Measurements from ENCODE around the gene RAB24. TPM values are rescaled to one million over a fixed set of nuclear protein-coding genes. Genes with fewer than 3 reads are reported as not detected.
"Not testable (repeated sequence)": the region's sequence is repeated elsewhere in the genome, so short reads cannot be mapped to it uniquely, and the experiment has no call there.

The RAB24 gene
- total RNA-seq, 1 experiment from 2014 or later, result 42.6 TPM

GRCh38 chr5:177346820-177347219 is 43.3 kb upstream of the RAB24 start:
- POLR2A ChIA-PET, result interaction anchor here (0.6 to 1.6 kb wide), 4 partner anchors 22 to 225 kb away, joined by 3 to 6 read pairs (median 4); no protein-coding TSS in a partner anchor

GRCh38 chr5:177344891-177345290 is 41.4 kb upstream of the RAB24 start:
- ChIA-PET POLR2A (interaction anchor here (1.1 kb wide), 1 partner anchor 74 kb away, joined by 3 read pairs; no protein-coding TSS in a partner anchor), CTCF (interaction anchor here (0.7 to 2.9 kb wide), 4 partner anchors 35 to 57 kb away, joined by 3 to 11 read pairs (median 4); partner anchors contain the start of gene SLC34A1)
- DNase-seq (ENCODE audit: unreplicated experiment), result no peak
- BruUV-seq (replicated peaks), result no TSS peak
- Mint-ChIP-seq H3K9me3 (ENCODE audit: unreplicated experiment) (no peaks in the 10 kb centered on the region), H3K27ac (ENCODE audit: low read depth, unreplicated experiment) (no peak overlapping the region), H3K4me3 (ENCODE audit: unreplicated experiment) (no peak overlapping the region), H3K36me3 (ENCODE audit: insufficient read depth, unreplicated experiment) (peaks cover 60% of the 10 kb centered on the region), H3K4me1 (ENCODE audit: insufficient read depth, unreplicated experiment) (peaks cover 27% of the 10 kb centered on the region), H3K27me3 (ENCODE audit: insufficient read depth, unreplicated experiment) (no peaks in the 10 kb centered on the region)
- TF ChIP-seq CTCF (IDR thresholded peaks at IDR 0.05; ENCODE audit: unreplicated experiment), result no peak
- intact Hi-C loops (cut with micrococcal nuclease), result no loop called here

More at GRCh38 chr5:177346820-177347219, 43.3 kb upstream of the RAB24 start:
- no peaks in the 10 kb centered on the region for H3K27me3 Mint-ChIP-seq (ENCODE audit: insufficient read depth, unreplicated experiment)
- no peak overlapping the region for H3K4me3 Mint-ChIP-seq (ENCODE audit: unreplicated experiment)
- no TSS peak for BruUV-seq (replicated peaks)
- H3K36me3 Mint-ChIP-seq (ENCODE audit: insufficient read depth, unreplicated experiment), result peaks cover 43% of the 10 kb centered on the region
- no peak for DNase-seq (ENCODE audit: unreplicated experiment)
- H3K9me3 Mint-ChIP-seq (ENCODE audit: unreplicated experiment), result no peaks in the 10 kb centered on the region
- no peak overlapping the region for H3K27ac Mint-ChIP-seq (ENCODE audit: low read depth, unreplicated experiment)
- CTCF ChIA-PET, result interaction anchor here (0.7 to 2.9 kb wide), 7 partner anchors 28 to 233 kb away, joined by 3 to 11 read pairs (median 4); no protein-coding TSS in a partner anchor
- peaks cover 32% of the 10 kb centered on the region for H3K4me1 Mint-ChIP-seq (ENCODE audit: insufficient read depth, unreplicated experiment)
- TF ChIP-seq CTCF (IDR thresholded peaks at IDR 0.05; ENCODE audit: unreplicated experiment), result no peak
- intact Hi-C loops (cut with micrococcal nuclease), result no loop called here

- ChIA-PET POLR2A (interaction anchor here (0.6 kb wide), 1 partner anchor 31 kb away, joined by 3 read pairs; no protein-coding TSS in a partner anchor), CTCF (interaction anchor here (0.6 to 0.8 kb wide), 2 partner anchors 13 to 26 kb away, joined by 3 read pairs; no protein-coding TSS in a partner anchor)
- H3K4me3 Mint-ChIP-seq (ENCODE audit: unreplicated experiment), result no peak overlapping the region
- intact Hi-C loops (cut with micrococcal nuclease), result no loop called here
- H3K27me3 Mint-ChIP-seq (ENCODE audit: insufficient read depth, unreplicated experiment), result no peaks in the 10 kb centered on the region
- TF ChIP-seq CTCF (IDR thresholded peaks at IDR 0.05; ENCODE audit: unreplicated experiment), result no peak
- peaks cover 23% of the 10 kb centered on the region for H3K4me1 Mint-ChIP-seq (ENCODE audit: insufficient read depth, unreplicated experiment)
- H3K9me3 Mint-ChIP-seq (ENCODE audit: unreplicated experiment), result no peaks in the 10 kb centered on the region
- peaks cover 68% of the 10 kb centered on the region for H3K36me3 Mint-ChIP-seq (ENCODE audit: insufficient read depth, unreplicated experiment)
- BruUV-seq (replicated peaks), result no TSS peak
- H3K27ac Mint-ChIP-seq (ENCODE audit: low read depth, unreplicated experiment), result no peak overlapping the region
- DNase-seq (ENCODE audit: unreplicated experiment), result no peak
Observed at GRCh38 chr5:177343777-177344176, 40.3 kb upstream of the RAB24 start.

- H3K36me3 Mint-ChIP-seq (ENCODE audit: insufficient read depth, unreplicated experiment), result peaks cover 68% of the 10 kb centered on the region
- DNase-seq (ENCODE audit: unreplicated experiment); intact Hi-C loops (cut with micrococcal nuclease); H3K27ac Mint-ChIP-seq (ENCODE audit: low read depth, unreplicated experiment); H3K9me3 Mint-ChIP-seq (ENCODE audit: unreplicated experiment); BruUV-seq (replicated peaks); POLR2A ChIA-PET; H3K4me3 Mint-ChIP-seq (ENCODE audit: unreplicated experiment); H3K27me3 Mint-ChIP-seq (ENCODE audit: insufficient read depth, unreplicated experiment): not testable (repeated sequence)
- CTCF ChIA-PET, result interaction anchor here (1.3 kb wide), 1 partner anchor 28 kb away, joined by 10 read pairs; no protein-coding TSS in a partner anchor
- peaks cover 23% of the 10 kb centered on the region for H3K4me1 Mint-ChIP-seq (ENCODE audit: insufficient read depth, unreplicated experiment)
Observed at GRCh38 chr5:177343000-177343399, 39.5 kb upstream of the RAB24 start.
